H9 (cell line): ENCODE measurements around the gene GALNT2. TPM values are rescaled to one million over a fixed set of nuclear protein-coding genes. Genes with fewer than 3 reads are reported as not detected.

Experiments used
- DNase-seq: peaks from one replicate; pipeline ENCODE4 v3.0.0-alpha.2; 2017
- H2AFZ ChIP-seq: one replicate; pipeline ENCODE4 v1.6.1; 2013; ENCODE audit warnings: mild to moderate bottlenecking, low read length, control low read depth, moderate library complexity
- H2AK5ac ChIP-seq: 2 replicates; pipeline ENCODE4 v1.6.1; 2013; ENCODE audit warnings: low read length, control low read depth, mixed read lengths; ENCODE audit not compliant: insufficient read length
- H2BK120ac ChIP-seq: one replicate; pipeline ENCODE4 v1.6.1; 2013; ENCODE audit warnings: low read depth, mild to moderate bottlenecking, low read length, control low read depth, inconsistent platforms; ENCODE audit not compliant: poor library complexity, severe bottlenecking
- H2BK12ac ChIP-seq: 2 replicates; pipeline ENCODE4 v1.6.1; 2013; ENCODE audit warnings: low read length, control low read depth, mixed read lengths, low read depth; ENCODE audit not compliant: insufficient read length
- H2BK15ac ChIP-seq: 2 replicates; pipeline ENCODE4 v1.6.1; 2013; ENCODE audit warnings: low read depth, low read length, control low read depth
- H2BK20ac ChIP-seq: one replicate; pipeline ENCODE4 v1.6.1; 2013; ENCODE audit warnings: low read depth, mild to moderate bottlenecking, low read length, control low read depth, inconsistent platforms; ENCODE audit not compliant: poor library complexity, severe bottlenecking
- H2BK5ac ChIP-seq: 2 replicates; pipeline ENCODE4 v1.6.1; 2013; ENCODE audit warnings: low read length, control low read depth, mixed read lengths; ENCODE audit not compliant: insufficient read length
- H3K14ac ChIP-seq: 2 replicates; pipeline ENCODE4 v1.6.1; 2013; ENCODE audit warnings: low read length, control low read depth; ENCODE audit not compliant: insufficient read depth
- H3K18ac ChIP-seq: 2 replicates; pipeline ENCODE4 v1.6.1; 2013; ENCODE audit warnings: low read depth, mild to moderate bottlenecking, mixed read lengths, low read length, control low read depth; ENCODE audit not compliant: insufficient read length
- H3K23ac ChIP-seq: 2 replicates; pipeline ENCODE4 v1.6.1; 2013; ENCODE audit warnings: low read length, control low read depth, mixed read lengths, low read depth; ENCODE audit not compliant: insufficient read length
- H3K23me2 ChIP-seq: 2 replicates; pipeline ENCODE4 v1.6.1; 2013; ENCODE audit warnings: low read depth, mild to moderate bottlenecking, mixed read lengths, low read length, control low read depth; ENCODE audit not compliant: insufficient read length, poor library complexity, severe bottlenecking
- H3K27ac ChIP-seq: 2 replicates; pipeline ENCODE4 v1.5.1; 2013; ENCODE audit warnings: low read length, control low read depth, mixed read lengths, low read depth; ENCODE audit not compliant: insufficient read length
- H3K27me3 ChIP-seq: 2 replicates; pipeline ENCODE4 v1.6.1; 2013; ENCODE audit warnings: low read length, control low read depth, inconsistent platforms; ENCODE audit not compliant: insufficient read depth
- H3K4ac ChIP-seq: 2 replicates; pipeline ENCODE4 v1.6.1; 2013; ENCODE audit warnings: low read depth, mild to moderate bottlenecking, control low read depth, inconsistent platforms, low read length, moderate library complexity
- H3K4me1 ChIP-seq: 2 replicates; pipeline ENCODE4 v1.6.1; 2013; ENCODE audit warnings: low read length, control low read depth, inconsistent platforms; ENCODE audit not compliant: insufficient read depth
- H3K4me2 ChIP-seq: 2 replicates; pipeline ENCODE4 v1.6.1; 2013; ENCODE audit warnings: low read length, control low read depth, mixed read lengths; ENCODE audit not compliant: insufficient read length, insufficient read depth
- H3K56ac ChIP-seq: 2 replicates; pipeline ENCODE4 v1.6.1; 2013; ENCODE audit warnings: low read depth, mild to moderate bottlenecking, mixed read lengths, low read length, control low read depth; ENCODE audit not compliant: insufficient read length
- H3K79me1 ChIP-seq: 2 replicates; pipeline ENCODE4 v1.6.1; 2013; ENCODE audit warnings: low read depth, mild to moderate bottlenecking, moderate library complexity, low read length, control low read depth, inconsistent platforms; ENCODE audit not compliant: insufficient read depth, poor library complexity, severe bottlenecking
- H3K79me2 ChIP-seq: 2 replicates; pipeline ENCODE4 v1.6.1; 2013; ENCODE audit warnings: low read length, control low read depth, inconsistent platforms; ENCODE audit not compliant: insufficient read depth
- H3K9ac ChIP-seq: 2 replicates; pipeline ENCODE4 v1.6.1; 2013; ENCODE audit warnings: low read length, control low read depth, mixed read lengths; ENCODE audit not compliant: insufficient read length; ENCODE audit errors: extremely low read depth
- H3K9me3 ChIP-seq: one replicate; pipeline ENCODE4 v1.6.1; 2013; ENCODE audit warnings: low read depth, low read length, inconsistent platforms; ENCODE audit not compliant: control insufficient read depth
- H3T11ph ChIP-seq: one replicate; pipeline ENCODE4 v1.6.1; 2013; ENCODE audit warnings: mild to moderate bottlenecking, low read length, control low read depth, inconsistent platforms
- H4K20me1 ChIP-seq: one replicate; pipeline ENCODE4 v1.6.1; 2013; ENCODE audit not compliant: control insufficient read depth, insufficient read length, insufficient read depth
- H4K5ac ChIP-seq: 2 replicates; pipeline ENCODE4 v1.6.1; 2013; ENCODE audit warnings: low read depth, mild to moderate bottlenecking, mixed read lengths, low read length, control low read depth; ENCODE audit not compliant: insufficient read length
- H4K8ac ChIP-seq: replicated peaks from 2 replicates; pipeline ENCODE4 v1.6.1; 2013; ENCODE audit warnings: low read length, control low read depth, mixed read lengths, low read depth; ENCODE audit not compliant: insufficient read length
- H4K91ac ChIP-seq: 2 replicates; pipeline ENCODE4 v1.6.1; 2013; ENCODE audit warnings: low read depth, mild to moderate bottlenecking, moderate library complexity, mixed read lengths, low read length, control low read depth; ENCODE audit not compliant: insufficient read length
- H3K27ac Mint-ChIP-seq, 3 experiments: 2 replicates in 2 of 3; 3 replicates in 1 of 3; pipeline ENCODE4 v1.8.0; 2020 to 2021; ENCODE audit warnings: mixed read lengths in 3 of 3, mild to moderate bottlenecking in 1 of 3, moderate library complexity in 1 of 3
- H3K27me3 Mint-ChIP-seq: 2 replicates; pipeline ENCODE4 v1.8.0; 2021; ENCODE audit warnings: low read depth, mild to moderate bottlenecking, moderate library complexity, mixed read lengths
- H3K36me3 Mint-ChIP-seq, 3 experiments: 2 replicates in 2 of 3; 3 replicates in 1 of 3; pipeline ENCODE4 v1.8.0; 2020 to 2021; ENCODE audit warnings: low read depth in 3 of 3, mixed read lengths in 3 of 3; ENCODE audit not compliant: insufficient read depth in 1 of 3
- H3K4me1 Mint-ChIP-seq, 2 experiments: 2 replicates each; pipeline ENCODE4 v1.8.0; 2020; ENCODE audit warnings: mixed read lengths in 2 of 2
- H3K4me3 Mint-ChIP-seq, 2 experiments: 2 replicates in 1 of 2; 3 replicates in 1 of 2; pipeline ENCODE4 v1.8.0; 2020 to 2021; ENCODE audit warnings: mild to moderate bottlenecking in 2 of 2, mixed read lengths in 2 of 2, moderate library complexity in 1 of 2
- H3K9me3 Mint-ChIP-seq, 2 experiments: 2 replicates in 1 of 2; 3 replicates in 1 of 2; pipeline ENCODE4 v1.8.0; 2020; ENCODE audit warnings: mild to moderate bottlenecking in 2 of 2, mixed read lengths in 2 of 2, moderate library complexity in 1 of 2
- WGBS: extraction: QIAGEN DNeasy Blood & Tissue Kit; methylation state at CpG from one replicate; pipeline ENCODE4 v1.1.7; 2013; ENCODE audit warnings: missing lambda C conversion rate, low lambda C conversion rate, mixed read lengths; ENCODE audit not compliant: insufficient read length; ENCODE audit errors: extremely low coverage; 5-methylcytosine and 5-hydroxymethylcytosine counted together
- total RNA-seq: library from RNA; stranded (reverse); gene quantifications from 2 replicates; pipeline ENCODE4 v1.2.1, GENCODE V29; 2021
- TF ChIP-seq, protein P1 (sequence below): fragments of 200-600 bp; sonication (generic); conservative IDR thresholded peaks from 3 replicates; pipeline ENCODE4 v1.8.0; 2021; ENCODE audit warnings: antibody characterized with exemption, mild to moderate bottlenecking

GALNT2 gene
- total RNA-seq, 1 experiment from 2014 or later, result 57.6 TPM

DNA sequence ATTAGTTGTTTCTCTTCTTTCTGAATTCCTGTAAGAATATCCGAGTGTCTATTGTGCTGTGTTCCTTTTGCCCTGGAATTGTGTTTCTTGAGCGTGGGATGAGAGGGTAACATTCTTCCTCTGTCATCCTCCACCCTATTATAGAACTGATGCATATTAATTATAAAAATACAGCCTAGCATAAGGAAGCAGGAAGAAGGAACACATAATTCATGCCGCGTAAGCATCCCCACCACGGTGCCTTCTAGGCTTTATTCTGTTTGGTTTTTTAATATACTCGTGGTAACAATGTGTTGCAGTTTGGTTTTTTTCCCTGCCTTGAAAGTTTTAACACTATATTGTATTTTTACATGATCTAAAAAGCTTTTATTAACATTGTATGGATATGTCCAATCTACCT is 65.7 kb downstream of the GALNT2 start:
- H3K4me1 ChIP-seq, result no peaks in the 10 kb centered on the region; the same call in 1 of the 2 replicates
- H3K27me3 Mint-ChIP-seq, result no peaks in the 10 kb centered on the region
- H3K79me2 ChIP-seq, result peaks cover 7% of the 10 kb centered on the region; the same call in 1 of the 2 replicates

More for the DNA sequence above, 65.7 kb downstream of the GALNT2 start:
- no peak overlapping the region for H3K9ac ChIP-seq
- no peaks in the 10 kb centered on the region for H3K9me3 ChIP-seq
- no peaks in the 10 kb centered on the region; a peak in 3 of 7 replicates for H3K36me3 Mint-ChIP-seq
- no peak overlapping the region for H2BK15ac ChIP-seq
- H3K23me2 ChIP-seq, result no peaks in the 10 kb centered on the region
- H2BK12ac ChIP-seq, result no peak overlapping the region
- H2BK120ac ChIP-seq, result no peak overlapping the region
- H4K5ac ChIP-seq, result no peak overlapping the region
- H2BK5ac ChIP-seq, result no peak overlapping the region
- WGBS, result no CpG with 5 or more reads among the region's 6 CpGs
- H2AFZ ChIP-seq, result no peak overlapping the region
- H3K4me1 Mint-ChIP-seq, result peaks cover 21 to 41% of the 10 kb centered on the region in 2 experiments
- no peak overlapping the region for H3K4ac ChIP-seq
- H3K4me3 Mint-ChIP-seq, result no peak overlapping the region
- H3K14ac ChIP-seq, result no peak overlapping the region
- no peak overlapping the region for H3K27ac Mint-ChIP-seq
- H4K91ac ChIP-seq, result no peak overlapping the region
- no peak overlapping the region for H2AK5ac ChIP-seq
- H4K20me1 ChIP-seq, result no peaks in the 10 kb centered on the region
- no peak overlapping the region for H3T11ph ChIP-seq
- no peak overlapping the region for H3K27ac ChIP-seq
- H3K27me3 ChIP-seq, result no peaks in the 10 kb centered on the region
- H3K18ac ChIP-seq, result no peak overlapping the region
- no peak overlapping the region for H3K56ac ChIP-seq
- no peak overlapping the region for H2BK20ac ChIP-seq
- no peak overlapping the region for H3K4me2 ChIP-seq
- no peaks in the 10 kb centered on the region for H3K9me3 Mint-ChIP-seq
- no peak overlapping the region for H3K23ac ChIP-seq
- TF ChIP-seq, protein P1, sequence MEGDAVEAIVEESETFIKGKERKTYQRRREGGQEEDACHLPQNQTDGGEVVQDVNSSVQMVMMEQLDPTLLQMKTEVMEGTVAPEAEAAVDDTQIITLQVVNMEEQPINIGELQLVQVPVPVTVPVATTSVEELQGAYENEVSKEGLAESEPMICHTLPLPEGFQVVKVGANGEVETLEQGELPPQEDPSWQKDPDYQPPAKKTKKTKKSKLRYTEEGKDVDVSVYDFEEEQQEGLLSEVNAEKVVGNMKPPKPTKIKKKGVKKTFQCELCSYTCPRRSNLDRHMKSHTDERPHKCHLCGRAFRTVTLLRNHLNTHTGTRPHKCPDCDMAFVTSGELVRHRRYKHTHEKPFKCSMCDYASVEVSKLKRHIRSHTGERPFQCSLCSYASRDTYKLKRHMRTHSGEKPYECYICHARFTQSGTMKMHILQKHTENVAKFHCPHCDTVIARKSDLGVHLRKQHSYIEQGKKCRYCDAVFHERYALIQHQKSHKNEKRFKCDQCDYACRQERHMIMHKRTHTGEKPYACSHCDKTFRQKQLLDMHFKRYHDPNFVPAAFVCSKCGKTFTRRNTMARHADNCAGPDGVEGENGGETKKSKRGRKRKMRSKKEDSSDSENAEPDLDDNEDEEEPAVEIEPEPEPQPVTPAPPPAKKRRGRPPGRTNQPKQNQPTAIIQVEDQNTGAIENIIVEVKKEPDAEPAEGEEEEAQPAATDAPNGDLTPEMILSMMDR, result no peak
- peaks cover 3% of the 10 kb centered on the region for H3K79me1 ChIP-seq
- no peak overlapping the region for H4K8ac ChIP-seq
- no peak for DNase-seq
